ENCODE data around the gene SMYD2. TPM values are rescaled to one million over a fixed set of nuclear protein-coding genes. Genes with fewer than 3 reads are reported as not detected.

The SMYD2 gene
- total and polyA plus RNA-seq, 2 donors (not counting 1 experiment from before 2014, with no cell fraction given): 23.3 to 39.2 TPM

DNA sequence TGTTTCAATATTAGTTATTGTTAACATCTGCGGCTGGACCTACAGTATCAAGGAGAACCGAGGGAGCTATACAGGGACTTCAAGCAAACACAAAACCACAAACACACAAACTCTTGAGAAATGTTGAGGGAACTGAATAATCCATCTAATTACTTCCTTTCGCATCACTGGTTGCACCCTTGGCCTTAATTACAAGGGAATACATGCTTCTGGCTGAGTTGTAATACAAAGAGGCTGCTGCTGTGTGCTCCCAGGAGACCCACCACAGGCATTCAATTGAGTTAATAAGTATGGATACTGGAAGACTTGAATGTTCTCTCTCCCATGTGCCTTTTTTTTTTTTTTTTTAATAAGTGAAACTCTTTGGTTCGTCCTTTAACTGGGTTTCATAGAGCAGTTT is 16.8 kb upstream of the SMYD2 start:
- H3K27me3 ChIP-seq (ENCODE audit: control insufficient read depth, insufficient read depth, low read length): peaks cover 4% of the 10 kb centered on the region
- DNase-seq (ENCODE audit: low read depth in 2 of 2): peak in 1 of 2 donors; percentile 79
- no peak overlapping the region for H3K4me3 ChIP-seq (replicated peaks in 1 of 4; ENCODE audit: control extremely low read depth in 1 of 4, insufficient read depth in 1 of 4, low read depth in 3 of 4, low read length in 4 of 4)

DNA sequence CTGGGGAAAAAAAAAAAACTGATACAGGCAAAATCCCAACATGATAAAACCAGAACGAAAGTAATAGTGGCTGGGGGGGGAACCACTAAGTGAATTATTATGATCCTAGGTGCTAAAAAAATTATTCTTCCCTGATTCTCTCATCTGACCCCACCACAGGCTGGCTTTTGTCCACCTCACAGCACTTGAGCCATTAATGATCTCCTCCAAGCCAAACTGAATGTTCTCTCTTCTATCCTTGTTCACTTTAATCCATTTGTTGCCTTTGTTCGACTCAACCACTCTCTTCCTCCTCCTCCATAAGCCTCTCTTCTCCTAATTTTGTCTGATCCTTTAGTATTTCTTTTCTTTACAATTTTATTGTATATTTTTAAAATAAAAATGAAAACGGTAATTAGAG is 16.0 kb upstream of the SMYD2 start:
- no peak overlapping the region for H3K4me2 ChIP-seq (ENCODE audit: extremely low read depth, insufficient read depth, low read length)
- peaks cover 4% of the 10 kb centered on the region for H3K27me3 ChIP-seq (ENCODE audit: control insufficient read depth, insufficient read depth, low read length)
- H2AFZ ChIP-seq (ENCODE audit: low read length): no peak overlapping the region
- H3K27ac ChIP-seq (ENCODE audit: insufficient read depth, low read length): no peak overlapping the region
- H3K79me2 ChIP-seq (ENCODE audit: control insufficient read depth, insufficient read depth, low read length): no peaks in the 10 kb centered on the region
- H3K9me3 ChIP-seq (ENCODE audit: control insufficient read depth, insufficient read depth, low read depth, low read length): no peaks in the 10 kb centered on the region
- no peaks in the 10 kb centered on the region for H3K36me3 ChIP-seq (ENCODE audit: control insufficient read depth, insufficient read depth, low read length)
- H3K4me1 ChIP-seq (ENCODE audit: control insufficient read depth, extremely low read depth, insufficient read depth, low read length): peaks cover 2% of the 10 kb centered on the region
- H3K9ac ChIP-seq (ENCODE audit: insufficient read depth, low read length): no peak overlapping the region
- TF ChIP-seq, protein P1, sequence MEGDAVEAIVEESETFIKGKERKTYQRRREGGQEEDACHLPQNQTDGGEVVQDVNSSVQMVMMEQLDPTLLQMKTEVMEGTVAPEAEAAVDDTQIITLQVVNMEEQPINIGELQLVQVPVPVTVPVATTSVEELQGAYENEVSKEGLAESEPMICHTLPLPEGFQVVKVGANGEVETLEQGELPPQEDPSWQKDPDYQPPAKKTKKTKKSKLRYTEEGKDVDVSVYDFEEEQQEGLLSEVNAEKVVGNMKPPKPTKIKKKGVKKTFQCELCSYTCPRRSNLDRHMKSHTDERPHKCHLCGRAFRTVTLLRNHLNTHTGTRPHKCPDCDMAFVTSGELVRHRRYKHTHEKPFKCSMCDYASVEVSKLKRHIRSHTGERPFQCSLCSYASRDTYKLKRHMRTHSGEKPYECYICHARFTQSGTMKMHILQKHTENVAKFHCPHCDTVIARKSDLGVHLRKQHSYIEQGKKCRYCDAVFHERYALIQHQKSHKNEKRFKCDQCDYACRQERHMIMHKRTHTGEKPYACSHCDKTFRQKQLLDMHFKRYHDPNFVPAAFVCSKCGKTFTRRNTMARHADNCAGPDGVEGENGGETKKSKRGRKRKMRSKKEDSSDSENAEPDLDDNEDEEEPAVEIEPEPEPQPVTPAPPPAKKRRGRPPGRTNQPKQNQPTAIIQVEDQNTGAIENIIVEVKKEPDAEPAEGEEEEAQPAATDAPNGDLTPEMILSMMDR (conservative IDR thresholded peaks at IDR 0.05 in 1 of 2, IDR thresholded peaks at IDR 0.05 in 1 of 2; ENCODE audit: low read depth in 1 of 2, low read length in 2 of 2): no peak
- TF ChIP-seq EZH2 (IDR thresholded peaks at IDR 0.05; ENCODE audit: low read length, missing control alignments): no peak
- H4K20me1 ChIP-seq (ENCODE audit: control insufficient read depth, extremely low read depth, insufficient read depth, low read length): no peaks in the 10 kb centered on the region
- H3K4me3 ChIP-seq (replicated peaks in 1 of 4; ENCODE audit: control extremely low read depth in 1 of 4, insufficient read depth in 1 of 4, low read depth in 3 of 4, low read length in 4 of 4): no peak overlapping the region
- DNase-seq (ENCODE audit: low read depth in 2 of 2): no peak

More for the DNA sequence above, 16.8 kb upstream of the SMYD2 start:
- H4K20me1 ChIP-seq (ENCODE audit: control insufficient read depth, extremely low read depth, insufficient read depth, low read length): no peaks in the 10 kb centered on the region
- H3K4me1 ChIP-seq (ENCODE audit: control insufficient read depth, extremely low read depth, insufficient read depth, low read length): peaks cover 2% of the 10 kb centered on the region
- no peak overlapping the region for H3K9ac ChIP-seq (ENCODE audit: insufficient read depth, low read length)
- no peaks in the 10 kb centered on the region for H3K79me2 ChIP-seq (ENCODE audit: control insufficient read depth, insufficient read depth, low read length)
- no peaks in the 10 kb centered on the region for H3K36me3 ChIP-seq (ENCODE audit: control insufficient read depth, insufficient read depth, low read length)
- H3K4me2 ChIP-seq (ENCODE audit: extremely low read depth, insufficient read depth, low read length): no peak overlapping the region
- no peak overlapping the region for H2AFZ ChIP-seq (ENCODE audit: low read length)
- no peaks in the 10 kb centered on the region for H3K9me3 ChIP-seq (ENCODE audit: control insufficient read depth, insufficient read depth, low read depth, low read length)
- H3K27ac ChIP-seq (ENCODE audit: insufficient read depth, low read length): no peak overlapping the region
- TF ChIP-seq, protein P1 (conservative IDR thresholded peaks at IDR 0.05 in 1 of 2, IDR thresholded peaks at IDR 0.05 in 1 of 2; ENCODE audit: low read depth in 1 of 2, low read length in 2 of 2): no peak

DNA sequence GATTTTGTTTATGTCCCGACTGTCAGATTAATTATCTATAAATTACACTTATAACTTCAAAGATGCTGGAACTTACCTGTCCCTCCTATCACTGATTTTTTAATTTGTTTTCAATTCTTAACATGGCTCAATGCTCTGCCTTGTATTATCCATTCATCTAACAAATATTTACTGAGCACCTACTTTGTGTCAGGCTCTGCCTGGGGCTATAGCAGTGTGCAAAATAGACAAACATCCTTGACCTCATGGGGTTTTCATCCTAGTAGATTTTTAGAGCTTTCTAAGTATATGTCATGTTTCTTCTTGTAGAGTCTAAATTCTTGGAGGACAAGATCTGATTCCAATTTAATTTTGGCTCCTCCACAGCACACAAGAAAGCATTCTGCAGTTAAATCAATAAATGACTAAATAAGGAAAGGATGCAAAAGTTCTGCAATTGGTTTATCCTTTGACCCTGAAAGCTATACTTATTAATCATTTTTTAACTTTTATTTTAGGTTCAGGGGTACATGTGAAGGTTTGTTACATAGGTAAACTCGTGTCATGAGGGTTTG is 10.8 kb upstream of the SMYD2 start:
- Histone ChIP-seq H3K4me2 (ENCODE audit: extremely low read depth, insufficient read depth, low read length) (no peak overlapping the region), H2AFZ (ENCODE audit: low read length) (no peak overlapping the region), H3K27ac (ENCODE audit: insufficient read depth, low read length) (no peak overlapping the region), H3K4me1 (ENCODE audit: control insufficient read depth, extremely low read depth, insufficient read depth, low read length) (no peaks in the 10 kb centered on the region), H4K20me1 (ENCODE audit: control insufficient read depth, extremely low read depth, insufficient read depth, low read length) (no peaks in the 10 kb centered on the region), H3K9me3 (ENCODE audit: control insufficient read depth, insufficient read depth, low read depth, low read length) (no peaks in the 10 kb centered on the region), H3K36me3 (ENCODE audit: control insufficient read depth, insufficient read depth, low read length) (no peaks in the 10 kb centered on the region), H3K9ac (ENCODE audit: insufficient read depth, low read length) (no peak overlapping the region), H3K79me2 (ENCODE audit: control insufficient read depth, insufficient read depth, low read length) (no peaks in the 10 kb centered on the region), H3K4me3 (replicated peaks in 1 of 4; ENCODE audit: control extremely low read depth in 1 of 4, insufficient read depth in 1 of 4, low read depth in 3 of 4, low read length in 4 of 4) (no peak overlapping the region), H3K27me3 (ENCODE audit: control insufficient read depth, insufficient read depth, low read length) (peaks cover 3% of the 10 kb centered on the region)
- no peak for DNase-seq (ENCODE audit: low read depth in 2 of 2)
- TF ChIP-seq EZH2 (IDR thresholded peaks at IDR 0.05; ENCODE audit: low read length, missing control alignments): no peak
- TF ChIP-seq, protein P1 (conservative IDR thresholded peaks at IDR 0.05 in 1 of 2, IDR thresholded peaks at IDR 0.05 in 1 of 2; ENCODE audit: low read depth in 1 of 2, low read length in 2 of 2): no peak
